HepG2 (cell line): Measurements from ENCODE around the gene TAPBP. TPM values are rescaled to one million over a fixed set of nuclear protein-coding genes. Genes with fewer than 3 reads are reported as not detected.
A peak's percentile ranks its signal among the peaks of the same experiment; 100 is the strongest.

Source experiments
- BCL3 ChIP-seq: sonication (generic); formaldehyde crosslinking; IDR thresholded peaks from 2 replicates; pipeline ENCODE4 v1.5.1; 2020; ENCODE audit warnings: mild to moderate bottlenecking, missing genetic modification reagents, moderate library complexity
- EZH2 ChIP-seq: conservative IDR thresholded peaks from 2 replicates; pipeline ENCODE4 v1.6.1; 2012; ENCODE audit warnings: mild to moderate bottlenecking, low read depth, low read length, moderate library complexity
- FOSL2 ChIP-seq: sonication (generic); formaldehyde crosslinking; IDR thresholded peaks from 2 replicates; pipeline ENCODE4 v1.4.0; 2020; ENCODE audit warnings: missing genetic modification reagents
- FOXA1 ChIP-seq, 2 experiments: fragments of 450-650 bp in 1 of 2; sonication (generic) in 1 of 2; formaldehyde crosslinking in 1 of 2; IDR thresholded peaks; 2 replicates each; pipeline versions ENCODE4 v1.4.0 to v1.6.1; 2016 to 2020; ENCODE audit warnings: missing genetic modification reagents in 1 of 2
- RXRB ChIP-seq: IDR thresholded peaks from 2 replicates; pipeline ENCODE4 v1.6.1; 2016; ENCODE audit warnings: borderline replicate concordance, missing genetic modification reagents, missing compliant biosample characterization
- SP1 ChIP-seq, 2 experiments: fragments of 450-650 bp in 1 of 2; sonication (generic) in 1 of 2; formaldehyde crosslinking in 1 of 2; IDR thresholded peaks; 2 replicates each; pipeline versions ENCODE4 v1.4.0 to v1.6.1; 2016 to 2020; ENCODE audit warnings: missing genetic modification reagents in 1 of 2
- ZEB1 ChIP-seq: IDR thresholded peaks from 2 replicates; pipeline ENCODE4 v1.6.1; 2012; ENCODE audit warnings: mild to moderate bottlenecking, low read depth, inconsistent platforms; ENCODE audit not compliant: insufficient replicate concordance
- ZNF253 ChIP-seq: sonication (generic); formaldehyde crosslinking; IDR thresholded peaks from 2 replicates; pipeline ENCODE4 v1.8.0; 2022; ENCODE audit warnings: mild to moderate bottlenecking, missing genetic modification reagents, borderline replicate concordance
- ZNF280D ChIP-seq: sonication (generic); formaldehyde crosslinking; IDR thresholded peaks from 2 replicates; pipeline ENCODE4 v1.5.1; 2020; ENCODE audit warnings: mild to moderate bottlenecking, missing genetic modification reagents
- ZNF34 ChIP-seq: sonication (generic); formaldehyde crosslinking; IDR thresholded peaks from 2 replicates; pipeline ENCODE4 v1.4.0; 2020; ENCODE audit warnings: mild to moderate bottlenecking, missing genetic modification reagents, borderline replicate concordance
- ZNF549 ChIP-seq: sonication (generic); formaldehyde crosslinking; IDR thresholded peaks from 2 replicates; pipeline ENCODE4 v1.5.0; 2020; ENCODE audit warnings: missing genetic modification reagents
- ZNF567 ChIP-seq: sonication (generic); formaldehyde crosslinking; IDR thresholded peaks from 2 replicates; pipeline ENCODE4 v1.8.1; 2023; ENCODE audit warnings: mild to moderate bottlenecking, missing genetic modification reagents, borderline replicate concordance
- ZNF724P ChIP-seq: sonication (generic); formaldehyde crosslinking; IDR thresholded peaks from 2 replicates; pipeline ENCODE4 v1.8.0; 2022; ENCODE audit warnings: missing genetic modification reagents, borderline replicate concordance
- polyA plus RNA-seq, 8 experiments: library from polyadenylated mRNA; depleted of rRNA in 3 of 8; stranded (reverse) in 7 of 8; unstranded in 1 of 8; fragments of >200 nt; fragmentation: Illumina TruSeq in 4 of 8; extraction: Trizol in 4 of 8; gene quantifications; 2 replicates each; pipeline versions ENCODE4 v1.2.1 to v1.2.3, GENCODE V29; 2011 to 2016; ENCODE audit warnings: low read depth in 4 of 8, missing spikeins in 1 of 8, mixed read lengths in 1 of 8; ENCODE audit not compliant: insufficient read depth in 1 of 8
- total RNA-seq, 5 experiments: library from RNA; depleted of rRNA; stranded (reverse); fragments of >200 nt; fragmentation: Illumina TruSeq; extraction: Trizol; gene quantifications; 2 replicates each; pipeline ENCODE4 v1.2.3, GENCODE V29; 2016; ENCODE audit warnings: low read depth in 1 of 5
- TF ChIP-seq, protein P1 (sequence below): sonication (generic); formaldehyde crosslinking; IDR thresholded peaks from 2 replicates; pipeline ENCODE4 v1.9.0; 2022; ENCODE audit warnings: low read depth, missing genetic modification reagents
- TF ChIP-seq, protein P2 (sequence below), 2 experiments: sonication (generic) in 1 of 2; formaldehyde crosslinking in 1 of 2; IDR thresholded peaks; 2 replicates each; pipeline versions ENCODE4 v1.4.0 to v1.6.1; 2018 to 2020; ENCODE audit warnings: missing genetic modification reagents in 2 of 2, borderline replicate concordance in 1 of 2, low read depth in 1 of 2, mild to moderate bottlenecking in 1 of 2, missing biosample characterization in 1 of 2
- TF ChIP-seq, protein P3 (sequence below): IDR thresholded peaks from 2 replicates; pipeline ENCODE4 v1.6.1; 2016; ENCODE audit warnings: mild to moderate bottlenecking
- TF ChIP-seq, protein P4 (sequence below): IDR thresholded peaks from 2 replicates; pipeline ENCODE4 v1.6.1; 2012; ENCODE audit warnings: inconsistent platforms

Gene TAPBP
- total and polyA plus RNA-seq, 2 of the 13 experiments (the other 11 are each of a cell fraction or from before 2014, with no cell fraction given): 27.4 to 32.3 TPM

- no peak for TF ChIP-seq ZNF280D (CRISPR knock-in tag)
- TF ChIP-seq, protein P1, sequence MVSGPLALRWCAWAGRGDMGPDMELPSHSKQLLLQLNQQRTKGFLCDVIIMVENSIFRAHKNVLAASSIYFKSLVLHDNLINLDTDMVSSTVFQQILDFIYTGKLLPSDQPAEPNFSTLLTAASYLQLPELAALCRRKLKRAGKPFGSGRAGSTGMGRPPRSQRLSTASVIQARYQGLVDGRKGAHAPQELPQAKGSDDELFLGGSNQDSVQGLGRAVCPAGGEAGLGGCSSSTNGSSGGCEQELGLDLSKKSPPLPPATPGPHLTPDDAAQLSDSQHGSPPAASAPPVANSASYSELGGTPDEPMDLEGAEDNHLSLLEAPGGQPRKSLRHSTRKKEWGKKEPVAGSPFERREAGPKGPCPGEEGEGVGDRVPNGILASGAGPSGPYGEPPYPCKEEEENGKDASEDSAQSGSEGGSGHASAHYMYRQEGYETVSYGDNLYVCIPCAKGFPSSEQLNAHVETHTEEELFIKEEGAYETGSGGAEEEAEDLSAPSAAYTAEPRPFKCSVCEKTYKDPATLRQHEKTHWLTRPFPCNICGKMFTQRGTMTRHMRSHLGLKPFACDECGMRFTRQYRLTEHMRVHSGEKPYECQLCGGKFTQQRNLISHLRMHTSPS: peak; percentile 37; the same call in 1 of the 2 replicates
- no peak for TF ChIP-seq ZNF253 (CRISPR knock-in tag)
- TF ChIP-seq FOXA1 (IDR thresholded peaks at IDR 0.05): no peak
- peak; percentile 28; the same call in 1 of the 2 replicates for TF ChIP-seq FOXA1 (CRISPR knock-in tag; IDR thresholded peaks at IDR 0.05)
- TF ChIP-seq FOSL2 (CRISPR knock-in tag): peak; percentile 51
- no peak for TF ChIP-seq ZNF724P (CRISPR knock-in tag)
- TF ChIP-seq ZNF34 (CRISPR knock-in tag): 0 out of 2 replicates have a peak, but pooled peaks have one; percentile 11
- no peak for TF ChIP-seq ZNF549 (CRISPR knock-in tag)
- TF ChIP-seq SP1 (IDR thresholded peaks at IDR 0.05): no peak
- peak; percentile 49; the same call in 1 of the 2 replicates for TF ChIP-seq SP1 (CRISPR knock-in tag; IDR thresholded peaks at IDR 0.05)
- peak; percentile 86 for TF ChIP-seq RXRB (CRISPR knock-in tag)
- TF ChIP-seq, protein P2, sequence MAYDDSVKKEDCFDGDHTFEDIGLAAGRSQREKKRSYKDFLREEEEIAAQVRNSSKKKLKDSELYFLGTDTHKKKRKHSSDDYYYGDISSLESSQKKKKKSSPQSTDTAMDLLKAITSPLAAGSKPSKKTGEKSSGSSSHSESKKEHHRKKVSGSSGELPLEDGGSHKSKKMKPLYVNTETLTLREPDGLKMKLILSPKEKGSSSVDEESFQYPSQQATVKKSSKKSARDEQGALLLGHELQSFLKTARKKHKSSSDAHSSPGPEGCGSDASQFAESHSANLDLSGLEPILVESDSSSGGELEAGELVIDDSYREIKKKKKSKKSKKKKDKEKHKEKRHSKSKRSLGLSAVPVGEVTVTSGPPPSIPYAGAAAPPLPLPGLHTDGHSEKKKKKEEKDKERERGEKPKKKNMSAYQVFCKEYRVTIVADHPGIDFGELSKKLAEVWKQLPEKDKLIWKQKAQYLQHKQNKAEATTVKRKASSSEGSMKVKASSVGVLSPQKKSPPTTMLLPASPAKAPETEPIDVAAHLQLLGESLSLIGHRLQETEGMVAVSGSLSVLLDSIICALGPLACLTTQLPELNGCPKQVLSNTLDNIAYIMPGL (CRISPR knock-in tag; IDR thresholded peaks at IDR 0.05; ENCODE audit: borderline replicate concordance in 1 of 2, low read depth in 1 of 2): peak; percentile 48 to 59; a peak in 3 of 4 replicates
- TF ChIP-seq BCL3 (CRISPR knock-in tag): no peak; the same call in 1 of the 2 replicates
- TF ChIP-seq ZNF567 (CRISPR knock-in tag): no peak
- TF ChIP-seq ZEB1: peak; percentile 71
- TF ChIP-seq, protein P3, sequence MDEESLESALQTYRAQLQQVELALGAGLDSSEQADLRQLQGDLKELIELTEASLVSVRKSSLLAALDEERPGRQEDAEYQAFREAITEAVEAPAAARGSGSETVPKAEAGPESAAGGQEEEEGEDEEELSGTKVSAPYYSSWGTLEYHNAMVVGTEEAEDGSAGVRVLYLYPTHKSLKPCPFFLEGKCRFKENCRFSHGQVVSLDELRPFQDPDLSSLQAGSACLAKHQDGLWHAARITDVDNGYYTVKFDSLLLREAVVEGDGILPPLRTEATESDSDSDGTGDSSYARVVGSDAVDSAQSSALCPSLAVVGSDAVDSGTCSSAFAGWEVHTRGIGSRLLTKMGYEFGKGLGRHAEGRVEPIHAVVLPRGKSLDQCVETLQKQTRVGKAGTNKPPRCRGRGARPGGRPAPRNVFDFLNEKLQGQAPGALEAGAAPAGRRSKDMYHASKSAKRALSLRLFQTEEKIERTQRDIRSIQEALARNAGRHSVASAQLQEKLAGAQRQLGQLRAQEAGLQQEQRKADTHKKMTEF: no peak
- TF ChIP-seq EZH2: no peak
- TF ChIP-seq, protein P4, sequence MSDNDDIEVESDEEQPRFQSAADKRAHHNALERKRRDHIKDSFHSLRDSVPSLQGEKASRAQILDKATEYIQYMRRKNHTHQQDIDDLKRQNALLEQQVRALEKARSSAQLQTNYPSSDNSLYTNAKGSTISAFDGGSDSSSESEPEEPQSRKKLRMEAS: peak; percentile 56; the same call in 1 of the 2 replicates
Observed at GRCh38 chr6:33312361-33313104, 1.3 kb downstream of the TAPBP start (continued).
